LNCaP clone FGC (cell line): ENCODE measurements around the gene RPS10.

Source experiments
- DNase-seq: peaks from one replicate; pipeline ENCODE4 v3.0.0-alpha.2; 2011; ENCODE audit warnings: low read depth
- H3K4me3 ChIP-seq: 2 replicates; pipeline ENCODE4 v1.5.1; 2011; ENCODE audit warnings: mild to moderate bottlenecking, low read depth, low read length, control low read depth
- CTCF ChIP-seq: IDR thresholded peaks from 2 replicates; pipeline ENCODE4 v1.5.1; 2012; ENCODE audit warnings: mild to moderate bottlenecking; ENCODE audit not compliant: control insufficient read depth, insufficient read depth; ENCODE audit errors: extremely low read depth

The RPS10 gene

GRCh38 chr6:34393966-34394305 is 31.9 kb downstream of the RPS10 start:
- peak overlapping the region; percentile 66; the same call in 1 of the 2 replicates for H3K4me3 ChIP-seq

GRCh38 chr6:34393191-34393965 is 32.5 kb downstream of the RPS10 start:
- TF ChIP-seq CTCF: no peak
- peak; percentile 87 for DNase-seq
- peak overlapping the region; percentile 66 for H3K4me3 ChIP-seq

More at GRCh38 chr6:34393966-34394305, 31.9 kb downstream of the RPS10 start:
- DNase-seq: no peak
- no peak for TF ChIP-seq CTCF

GRCh38 chr6:34392497-34393190 is 33.2 kb downstream of the RPS10 start, which contains the start of gene NUDT3:
NUDT3 (minus strand) TSS chr6:34392669; CDS start chr6:34392362, 307 bp downstream.
- peak; percentile 77 for TF ChIP-seq CTCF
- peak; percentile 63 for DNase-seq

GRCh38 chr6:34391786-34392496 is 33.9 kb downstream of the RPS10 start:
- DNase-seq: no peak
- peak overlapping the region; percentile 66 for H3K4me3 ChIP-seq
- TF ChIP-seq CTCF: no peak

More at GRCh38 chr6:34392497-34393190, 33.2 kb downstream of the RPS10 start, which contains the start of gene NUDT3:
- peak within 1 kb of the TSS; percentile 66 for H3K4me3 ChIP-seq

GRCh38 chr6:34391473-34391785 is 34.4 kb downstream of the RPS10 start:
- peak overlapping the region; percentile 66 for H3K4me3 ChIP-seq
- no peak for TF ChIP-seq CTCF
- DNase-seq: no peak

- DNase-seq: peak; percentile 23
- peak overlapping the region; percentile 66 for H3K4me3 ChIP-seq
- no peak for TF ChIP-seq CTCF
Measured at GRCh38 chr6:34390531-34391472, 35.1 kb downstream of the RPS10 start.
